GM21528 (cell line): ENCODE results near the gene CELF2.
"Not testable (repeated sequence)": the region's sequence is repeated elsewhere in the genome, so short reads cannot be mapped to it uniquely, and the experiment has no call there.

ENCODE experiments used
- ATAC-seq: cut with Tn5 transposase; IDR thresholded peaks from one replicate; pipeline ENCODE4 v1.9.1; 2021; ENCODE audit warnings: mild to moderate bottlenecking, moderate library complexity; ENCODE audit not compliant: unreplicated experiment, low FRiP score

The CELF2 gene

DNA sequence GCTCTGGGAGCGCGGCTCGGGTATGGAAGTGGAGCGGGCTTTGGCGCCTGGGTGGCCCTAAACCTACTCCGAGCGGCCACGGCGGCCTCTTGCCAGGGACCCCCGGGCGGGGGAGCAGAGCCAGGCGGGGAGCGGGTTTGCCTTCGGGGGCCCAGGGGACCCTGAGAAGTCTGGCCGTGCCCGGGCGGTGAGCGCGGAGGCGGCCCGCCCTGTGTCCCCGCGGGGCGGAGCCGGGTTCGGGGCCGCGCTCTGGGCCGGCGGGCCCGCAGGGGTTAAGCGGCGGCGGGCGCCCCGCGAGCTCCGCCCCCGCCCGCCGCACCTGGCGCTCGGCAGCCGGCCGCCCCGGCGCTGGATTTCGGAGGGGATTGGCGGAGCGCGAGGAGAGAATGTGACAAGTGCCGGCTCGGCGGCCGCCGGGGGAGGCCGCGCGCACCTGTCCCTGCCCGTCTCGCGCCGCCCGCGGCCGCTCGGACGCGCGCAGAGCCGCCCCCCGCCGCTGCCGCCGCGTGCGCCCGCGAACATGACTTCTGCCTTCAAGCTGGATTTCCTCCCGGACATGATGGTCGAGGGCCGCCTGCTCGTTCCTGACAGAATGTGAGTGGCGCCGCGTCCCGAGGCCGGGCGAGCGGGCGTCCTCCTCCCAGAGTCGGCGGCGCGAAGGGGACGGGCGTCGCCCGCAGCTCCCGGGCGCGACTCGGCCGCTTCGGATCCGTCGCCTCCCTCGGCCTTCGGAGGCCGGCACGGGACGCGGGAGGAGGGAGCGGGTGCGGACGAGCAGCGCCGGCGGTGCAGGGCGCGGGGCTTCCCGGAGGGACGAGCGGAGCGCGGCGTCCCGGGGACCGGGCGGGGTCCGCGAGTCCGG, at the start of gene CELF2:
Gene CELF2 (plus strand): TSS at position 303 of the 862 bp plus-strand sequence. CDS start 218 bp downstream, at position 521.
- peak; percentile 83 for ATAC-seq

GRCh38 chr10:10968257-10968588, 49.4 kb upstream of the CELF2 start:
- no peak for ATAC-seq

GRCh38 chr10:10973310-10973709, 44.4 kb upstream of the CELF2 start:
- ATAC-seq, result no peak

GRCh38 chr10:10975647-10976046, 42.0 kb upstream of the CELF2 start:
- no peak for ATAC-seq

GRCh38 chr10:10976652-10977051, 41.0 kb upstream of the CELF2 start:
- no peak for ATAC-seq

GRCh38 chr10:10977226-10977956, 40.3 kb upstream of the CELF2 start:
- no peak for ATAC-seq

GRCh38 chr10:10977978-10978377, 39.7 kb upstream of the CELF2 start:
- no peak for ATAC-seq

DNA sequence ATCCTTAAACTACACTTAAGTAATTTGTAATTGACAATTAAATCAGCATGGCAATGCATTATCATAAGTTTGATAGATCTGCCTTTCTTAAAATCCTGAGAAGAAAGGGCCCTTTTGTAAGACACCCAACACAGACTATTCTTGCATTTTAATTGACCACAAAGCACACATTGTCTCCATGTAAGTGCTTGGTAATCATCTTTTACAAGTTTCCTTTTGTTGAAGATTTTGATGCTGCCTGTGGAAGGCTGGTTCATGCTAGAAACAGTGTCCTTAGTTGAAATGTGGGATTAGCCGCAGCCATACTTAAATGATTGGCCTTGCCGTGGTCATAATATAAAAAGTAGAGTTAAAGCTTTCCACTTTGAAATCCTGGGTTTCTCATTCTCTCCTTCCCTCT, 32.3 kb upstream of the CELF2 start:
- ATAC-seq, result no peak

- ATAC-seq, result no peak
These were observed 31.1 kb upstream of the CELF2 start for GRCh38 chr10:10986606-10987005.

DNA sequence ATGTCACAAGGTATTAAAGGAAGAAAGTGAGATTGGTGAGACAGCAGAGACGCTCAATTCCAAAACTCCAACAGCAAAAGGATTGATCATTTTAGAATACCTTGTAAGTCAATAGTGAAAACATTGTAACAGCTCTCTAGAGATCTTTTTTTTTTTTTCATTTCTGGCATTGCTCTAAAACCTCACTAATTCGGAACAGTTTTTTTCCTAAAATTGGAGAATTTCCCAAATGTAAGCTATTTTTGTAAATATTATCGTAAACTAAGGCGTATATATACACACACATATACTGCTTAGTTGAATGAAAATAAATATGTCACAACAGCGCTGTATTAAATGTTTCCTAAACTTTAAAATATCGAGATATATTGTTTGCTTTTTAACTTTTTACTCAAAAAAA, 30.6 kb upstream of the CELF2 start:
- no peak for ATAC-seq

DNA sequence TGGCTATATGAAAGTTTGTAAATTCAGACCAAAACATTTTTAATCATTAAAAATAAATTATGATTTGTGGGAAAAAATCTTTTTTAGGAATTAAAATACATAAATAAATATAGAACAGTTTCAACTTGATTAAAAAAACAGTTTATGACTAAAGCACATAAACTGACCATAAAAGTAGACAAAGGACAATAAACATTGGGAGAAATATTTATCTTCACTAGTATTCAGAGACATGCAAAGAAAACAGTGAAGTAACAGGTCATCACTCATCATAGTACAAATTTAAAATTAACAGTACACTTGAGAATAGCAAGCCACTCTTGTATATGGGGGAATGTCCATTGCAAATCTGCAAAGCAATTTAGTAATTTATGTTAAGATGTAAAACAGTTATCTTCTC, 28.0 kb upstream of the CELF2 start:
- no peak for ATAC-seq

DNA sequence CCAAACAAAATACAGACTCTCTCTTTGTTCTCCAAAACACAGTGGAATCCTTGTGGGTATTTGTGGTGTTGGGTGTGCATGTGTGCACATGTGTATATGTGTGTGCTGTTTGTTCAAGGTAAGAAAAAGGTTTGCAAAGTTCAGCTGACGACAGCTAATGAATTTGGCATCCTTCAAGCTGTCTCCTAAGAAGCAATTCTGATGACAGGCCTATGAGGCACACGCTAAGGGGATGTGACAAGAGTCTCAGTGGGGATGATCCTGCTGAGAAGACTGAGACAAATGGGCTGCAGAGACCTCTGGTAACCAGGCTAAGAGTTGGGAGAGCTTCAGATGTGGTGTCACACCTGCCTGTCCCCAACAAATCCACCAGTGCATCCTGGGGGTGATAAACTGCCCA, 26.5 kb upstream of the CELF2 start:
- ATAC-seq, result no peak

DNA sequence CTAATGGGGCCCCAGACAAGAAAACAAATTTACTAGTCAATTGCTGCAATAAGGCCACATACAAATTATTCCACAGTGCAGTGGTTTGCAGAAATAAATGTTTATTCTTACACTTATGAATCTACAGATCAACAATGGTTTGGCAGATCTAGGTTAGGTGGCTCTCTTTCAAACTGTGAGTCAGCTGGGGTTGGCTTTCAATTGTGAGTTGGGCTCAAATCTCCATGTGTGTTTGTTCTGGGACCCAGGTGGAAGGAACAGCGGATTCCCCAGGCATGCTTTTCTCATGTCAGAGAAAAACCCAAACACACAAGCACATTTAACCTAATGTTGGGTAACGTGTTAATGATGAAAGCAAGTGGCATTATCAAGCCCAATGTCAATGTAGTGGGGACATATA, 25.6 kb upstream of the CELF2 start:
- no peak for ATAC-seq

- ATAC-seq, result no peak
These were observed 24.5 kb upstream of the CELF2 start for GRCh38 chr10:10992961-10993714.

DNA sequence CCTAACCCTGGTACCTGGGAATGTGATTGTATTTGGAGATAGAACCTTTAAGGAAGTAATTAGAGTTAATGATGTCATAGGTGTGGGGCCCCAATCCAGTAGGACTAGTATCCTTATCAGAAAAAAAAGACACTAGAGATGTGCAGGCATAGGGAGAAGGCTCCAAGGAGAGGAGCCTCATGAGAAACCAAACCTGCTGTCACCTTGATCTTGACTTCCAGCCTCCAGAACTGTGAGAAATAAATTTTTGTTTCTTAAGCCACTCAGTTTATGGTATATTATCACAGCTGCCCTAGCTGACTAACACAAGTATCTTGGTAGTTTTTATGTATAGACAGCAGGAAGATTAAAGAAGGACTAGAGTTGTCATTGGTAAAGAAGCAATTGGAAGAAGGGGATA, 23.9 kb upstream of the CELF2 start:
- no peak for ATAC-seq

DNA sequence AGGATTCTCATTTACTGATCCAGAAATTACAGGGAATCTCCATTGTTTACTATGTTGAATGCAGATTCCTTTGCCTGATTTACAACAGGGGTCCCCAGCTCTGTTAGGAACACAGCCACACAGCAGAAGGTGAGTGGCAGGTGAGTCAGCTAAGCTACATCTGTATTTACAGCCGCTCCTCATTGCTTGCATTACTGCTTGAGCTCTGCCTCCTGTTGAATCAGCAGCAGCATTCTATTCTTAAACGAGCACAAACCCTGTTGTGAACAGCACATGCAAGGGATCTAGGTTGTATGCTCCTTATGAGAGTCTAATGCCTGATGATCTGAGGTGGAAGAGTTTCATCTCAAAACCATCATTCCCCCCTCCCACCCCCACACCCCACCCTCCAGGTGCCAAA, 23.3 kb upstream of the CELF2 start:
- ATAC-seq, result no peak

DNA sequence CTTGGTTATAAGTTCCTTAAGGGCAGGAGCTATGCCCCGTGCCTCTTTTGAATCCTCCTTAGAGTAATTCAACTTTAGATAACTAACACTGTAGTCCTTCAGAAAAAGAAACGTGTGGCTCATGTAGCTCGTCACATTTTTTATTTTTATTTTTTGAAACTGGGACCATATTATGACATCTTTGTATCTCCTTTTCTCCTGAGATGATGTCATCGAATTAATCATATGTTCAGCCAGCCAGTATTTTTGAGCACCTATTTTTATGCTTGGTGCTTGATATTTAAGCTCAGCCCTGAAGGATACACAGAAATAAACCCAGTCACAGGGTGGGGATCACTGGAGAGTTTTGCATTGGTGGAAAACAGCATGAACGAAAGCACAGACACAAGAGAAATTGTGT, 22.6 kb upstream of the CELF2 start:
- no peak for ATAC-seq

GRCh38 chr10:10996966-10997620, 20.6 kb upstream of the CELF2 start:
- ATAC-seq, result no peak

DNA sequence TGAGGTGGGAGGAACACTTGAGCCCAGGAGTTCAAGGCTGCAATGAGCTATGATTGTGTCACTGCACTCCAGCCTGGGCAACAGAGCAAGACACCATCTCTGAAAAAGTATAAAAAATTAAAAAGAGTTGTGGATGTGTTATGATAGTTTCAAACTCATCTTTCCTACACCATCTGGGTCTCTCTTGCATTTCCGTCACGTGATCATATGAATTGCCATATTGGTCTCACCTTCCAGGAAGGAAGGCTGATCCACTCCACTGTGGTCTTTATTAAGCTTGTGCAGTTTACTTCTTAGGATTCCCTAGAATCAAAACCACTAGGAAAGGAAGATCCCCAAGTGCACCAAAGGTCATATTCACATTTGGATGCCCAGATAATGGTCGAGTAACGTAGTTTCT, 18.2 kb upstream of the CELF2 start:
- not testable (repeated sequence) for ATAC-seq

DNA sequence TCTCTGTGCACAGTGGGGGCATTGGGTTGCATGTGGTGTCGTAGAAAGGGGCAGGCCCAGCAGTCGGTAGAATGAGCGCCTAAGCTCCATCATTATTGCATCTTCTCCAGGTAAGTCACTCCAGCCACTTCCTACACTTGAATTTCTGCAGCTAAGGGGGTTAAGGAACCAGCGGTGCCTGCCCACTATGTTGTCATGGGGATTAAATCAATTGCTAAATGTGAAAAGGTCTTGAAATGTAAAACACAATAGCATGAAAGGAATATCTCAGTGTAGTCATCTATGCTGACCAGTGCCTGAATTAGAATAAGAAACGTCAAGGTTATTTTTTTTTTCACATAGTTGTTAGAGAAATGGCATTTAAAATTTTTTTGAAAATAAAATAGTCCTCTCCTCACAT, 15.2 kb upstream of the CELF2 start:
- no peak for ATAC-seq

- no peak for ATAC-seq
These were observed 14.8 kb upstream of the CELF2 start for GRCh38 chr10:11002916-11003315.
